Caco-2 (cell line): ENCODE measurements around the gene KCNG1. TPM values are rescaled to one million over a fixed set of nuclear protein-coding genes. Genes with fewer than 3 reads are reported as not detected.
A peak's percentile ranks its signal among the peaks of the same experiment; 100 is the strongest.

ENCODE experiments used
- BruUV-seq: library from RNA; stranded (reverse); fragments of 400-500 nt; replicated peaks from 2 replicates; lab custom pipeline; 2021; lab: Mats Ljungman, UMichigan
- CTCF ChIA-PET: fragments of 300-600 bp; sonication (Branson Sonifier 250); formaldehyde crosslinking; loops from one replicate; lab custom pipeline; 2022; ENCODE audit warnings: antibody characterized with exemption; lab: Charles Lee
- POLR2A ChIA-PET: fragments of 300-600 bp; sonication (Branson Sonifier 250); formaldehyde crosslinking; loops from one replicate; lab custom pipeline; 2022; ENCODE audit warnings: antibody characterized with exemption; lab: Charles Lee
- DNase-seq, 2 experiments: peaks; one replicate each; pipeline versions ENCODE4 v3.0.0 to v3.0.0-alpha.2; 2020 to 2022
- H3K27me3 ChIP-seq: replicated peaks from 2 replicates; pipeline ENCODE4 v1.6.0; 2011; ENCODE audit warnings: low read length; ENCODE audit not compliant: control insufficient read depth, insufficient read depth
- H3K36me3 ChIP-seq: 2 replicates; pipeline ENCODE4 v1.5.1; 2011; ENCODE audit warnings: low read length; ENCODE audit not compliant: control insufficient read depth, insufficient read depth
- H3K4me1 ChIP-seq: fragments of 250-450 bp; sonication (Bioruptor Pico); 2 replicates; pipeline ENCODE4 v1.5.1; 2020; ENCODE audit warnings: mild to moderate bottlenecking
- H3K4me3 ChIP-seq: 2 replicates; pipeline ENCODE4 v1.5.1; 2011; ENCODE audit warnings: low read depth, mild to moderate bottlenecking, control low read depth, low read length
- H3K9me3 ChIP-seq: fragments of 250-450 bp; sonication (Bioruptor Pico); 2 replicates; pipeline ENCODE4 v1.5.1; 2020; ENCODE audit warnings: mild to moderate bottlenecking, moderate library complexity
- H3K27ac Mint-ChIP-seq: one replicate; pipeline ENCODE4 v1.8.0; 2022; ENCODE audit warnings: mixed read lengths; ENCODE audit not compliant: unreplicated experiment
- H3K27me3 Mint-ChIP-seq: one replicate; pipeline ENCODE4 v1.8.0; 2022; ENCODE audit warnings: mixed read lengths; ENCODE audit not compliant: insufficient read depth, unreplicated experiment
- H3K36me3 Mint-ChIP-seq: one replicate; pipeline ENCODE4 v1.8.0; 2022; ENCODE audit warnings: mild to moderate bottlenecking, mixed read lengths; ENCODE audit not compliant: insufficient read depth, unreplicated experiment
- H3K4me1 Mint-ChIP-seq: one replicate; pipeline ENCODE4 v1.8.0; 2022; ENCODE audit warnings: low read depth, mixed read lengths; ENCODE audit not compliant: unreplicated experiment
- H3K4me3 Mint-ChIP-seq: one replicate; pipeline ENCODE4 v1.8.0; 2022; ENCODE audit warnings: mild to moderate bottlenecking, moderate library complexity, mixed read lengths; ENCODE audit not compliant: unreplicated experiment
- H3K9me3 Mint-ChIP-seq: one replicate; pipeline ENCODE4 v1.8.0; 2022; ENCODE audit warnings: mixed read lengths; ENCODE audit not compliant: unreplicated experiment
- CTCF ChIP-seq, 2 experiments: fragments of 200-600 bp in 1 of 2; IDR thresholded peaks; 1 replicate in 1 of 2; 2 replicates in 1 of 2; pipeline versions ENCODE4 v1.5.1 to v1.8.0; 2011 to 2022; ENCODE audit warnings: antibody characterized with exemption in 1 of 2, control low read depth in 1 of 2, inconsistent platforms in 1 of 2, low read depth in 1 of 2, low read length in 1 of 2, mild to moderate bottlenecking in 1 of 2, moderate library complexity in 1 of 2; ENCODE audit not compliant: insufficient read depth in 1 of 2, severe bottlenecking in 1 of 2, unreplicated experiment in 1 of 2
- intact Hi-C: fragments of 100-400 bp; cut with micrococcal nuclease; formaldehyde crosslinking; loops from one replicate; pipeline ENCODE4 v1.10.0; 2022; ENCODE audit not compliant: unreplicated experiment
- total RNA-seq: library from RNA; stranded (reverse); gene quantifications from 2 replicates; pipeline ENCODE4 v1.2.3, GENCODE V29; 2022

The KCNG1 gene
- total RNA-seq, 1 experiment from 2014 or later: 1.5 TPM

DNA sequence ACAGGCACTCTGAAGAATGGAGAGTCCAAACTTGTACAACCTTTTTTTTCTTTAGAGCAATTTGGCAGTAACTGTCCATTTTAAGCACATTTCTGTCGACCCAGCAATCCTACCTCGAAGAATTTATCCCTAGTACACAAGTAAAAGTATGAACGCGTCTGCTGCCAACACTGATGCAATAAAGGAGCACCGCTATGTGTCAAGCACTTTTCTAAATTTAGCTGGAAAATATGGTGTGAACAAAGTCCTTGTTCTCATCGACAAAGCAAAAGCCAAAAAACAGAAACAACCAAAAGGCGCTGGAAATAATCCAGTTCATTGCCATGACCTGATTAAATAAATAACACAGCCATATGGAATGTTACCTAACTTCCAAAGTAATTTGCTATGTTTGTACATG lies 65.6 kb downstream of the KCNG1 start:
- peak overlapping the region; percentile 92 for H3K4me3 Mint-ChIP-seq
- H3K27ac Mint-ChIP-seq: peak overlapping the region; percentile 97
- ChIA-PET POLR2A (interaction anchor here (1.1 to 3.2 kb wide), 8 partner anchors 16 to 226 kb away, joined by 3 to 105 read pairs (median 9); partner anchors contain the start of genes ADNP, BCAS4 and PARD6B), CTCF (interaction anchor here (1.0 to 3.0 kb wide), 6 partner anchors 11 to 208 kb away, joined by 3 to 42 read pairs (median 10); partner anchors contain the start of genes ADNP and BCAS4)
- H3K4me1 Mint-ChIP-seq: peaks cover 22% of the 10 kb centered on the region
- peaks cover 70% of the 10 kb centered on the region for H3K36me3 Mint-ChIP-seq
- no TSS peak for BruUV-seq
- peaks cover 16% of the 10 kb centered on the region for H3K4me1 ChIP-seq
- no peaks in the 10 kb centered on the region for H3K9me3 Mint-ChIP-seq
- peak overlapping the region; percentile 91 for H3K4me3 ChIP-seq
- no peaks in the 10 kb centered on the region for H3K27me3 Mint-ChIP-seq
- TF ChIP-seq CTCF (IDR thresholded peaks at IDR 0.05; ENCODE audit: insufficient read depth in 1 of 2, low read depth in 1 of 2, low read length in 1 of 2, severe bottlenecking in 1 of 2, unreplicated experiment in 1 of 2): no peak
- H3K36me3 ChIP-seq: peaks cover 1% of the 10 kb centered on the region; the same call in 1 of the 2 replicates
- H3K27me3 ChIP-seq: no peaks in the 10 kb centered on the region
- intact Hi-C loops: loop anchor here (1.0 kb wide), 1 partner anchor 162 kb away; the partner anchor contains the start of gene BCAS4
- no peak for DNase-seq
- no peaks in the 10 kb centered on the region for H3K9me3 ChIP-seq

DNA sequence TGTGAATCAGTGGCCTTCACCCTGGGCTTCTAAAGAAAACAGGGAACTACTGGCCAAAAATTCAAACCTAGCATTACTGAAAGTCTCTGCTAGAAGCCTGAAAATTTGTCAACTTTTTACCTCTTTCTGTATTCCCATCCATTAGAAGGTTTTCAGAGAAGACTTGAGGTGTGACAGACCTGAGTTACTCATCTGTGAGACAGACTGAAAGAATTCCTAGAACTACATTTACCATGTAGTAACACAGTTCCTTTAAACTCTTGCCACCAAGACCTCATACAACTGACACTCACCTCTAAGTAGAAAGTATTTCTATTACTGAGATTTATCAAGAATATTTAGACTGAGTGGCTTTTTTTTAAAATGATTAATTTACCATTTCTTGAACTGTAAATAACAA lies 69.1 kb downstream of the KCNG1 start:
- peaks cover 18% of the 10 kb centered on the region for H3K4me1 ChIP-seq

More for the DNA sequence above, 69.1 kb downstream of the KCNG1 start:
- H3K27ac Mint-ChIP-seq: no peak overlapping the region
- POLR2A ChIA-PET: no interaction called here
- H3K4me3 Mint-ChIP-seq: no peak overlapping the region
- H3K27me3 ChIP-seq: no peaks in the 10 kb centered on the region
- DNase-seq: no peak
- CTCF ChIA-PET: no interaction called here
- H3K9me3 Mint-ChIP-seq: no peaks in the 10 kb centered on the region
- H3K36me3 ChIP-seq: peaks cover 5% of the 10 kb centered on the region
- no peaks in the 10 kb centered on the region for H3K27me3 Mint-ChIP-seq
- intact Hi-C loops: no loop called here
- H3K36me3 Mint-ChIP-seq: peaks cover 95% of the 10 kb centered on the region
- no peaks in the 10 kb centered on the region for H3K9me3 ChIP-seq
- no peak overlapping the region for H3K4me3 ChIP-seq
- TF ChIP-seq CTCF (IDR thresholded peaks at IDR 0.05; ENCODE audit: insufficient read depth in 1 of 2, low read depth in 1 of 2, low read length in 1 of 2, severe bottlenecking in 1 of 2, unreplicated experiment in 1 of 2): no peak
- BruUV-seq: no TSS peak
- H3K4me1 Mint-ChIP-seq: peaks cover 29% of the 10 kb centered on the region

Other genes starting within 250 kb of the KCNG1 start
- 23.1 and 29.9 TPM in 2 replicates for gene BCAS4, start 228.0 kb downstream of the KCNG1 start, total RNA-seq
- gene ADNP, start 91.7 kb downstream of the KCNG1 start, total RNA-seq: 154 and 157 TPM in 2 replicates
- gene DPM1, start 64.6 kb downstream of the KCNG1 start, total RNA-seq: 170 and 188 TPM in 2 replicates
- gene MOCS3, start 64.3 kb downstream of the KCNG1 start, total RNA-seq: 12.9 and 13.2 TPM in 2 replicates